ENCODE results near the gene EVX1.

EVX1 gene

GRCh38 chr7:27205325-27206280, 37.0 kb upstream of the EVX1 start:
- H3K36me3 ChIP-seq (ENCODE audit: low read length): no peaks in the 10 kb centered on the region
- H3K9me2 ChIP-seq (replicated peaks; ENCODE audit: insufficient read depth, low read length): no peaks in the 10 kb centered on the region
- no peaks in the 10 kb centered on the region for H3F3A ChIP-seq (ENCODE audit: insufficient read depth)
- H3K79me2 ChIP-seq (ENCODE audit: insufficient read depth, low read length): no peaks in the 10 kb centered on the region
- H3K9ac ChIP-seq (ENCODE audit: low read length): no peak overlapping the region
- H3K4me2 ChIP-seq (ENCODE audit: low read depth, low read length, poor library complexity, severe bottlenecking): no peak overlapping the region
- H3K9me3 ChIP-seq (ENCODE audit: insufficient read depth, low read length): no peaks in the 10 kb centered on the region
- no peaks in the 10 kb centered on the region for H4K20me1 ChIP-seq (ENCODE audit: low read depth, low read length)
- no peak overlapping the region for H3K27ac ChIP-seq (ENCODE audit: low read depth, low read length)
- H2AFZ ChIP-seq (ENCODE audit: low read depth, low read length, severe bottlenecking): no peak overlapping the region
- no peaks in the 10 kb centered on the region for H3K27me3 ChIP-seq (ENCODE audit: low read length)
- H3K4me3 ChIP-seq (ENCODE audit: insufficient read depth, low read length, poor library complexity, severe bottlenecking): no peak overlapping the region
- no peak for TF ChIP-seq CTCF (IDR thresholded peaks at IDR 0.05; ENCODE audit: insufficient read depth, low read length, poor library complexity, severe bottlenecking)
- TF ChIP-seq EZH2phosphoT487 (conservative IDR thresholded peaks at IDR 0.05; ENCODE audit: low read length): no peak

GRCh38 chr7:27207348-27207985, 35.1 kb upstream of the EVX1 start:
- Histone ChIP-seq H3K9ac (ENCODE audit: low read length) (no peak overlapping the region), H2AFZ (ENCODE audit: low read depth, low read length, severe bottlenecking) (no peak overlapping the region), H3K27ac (ENCODE audit: low read depth, low read length) (no peak overlapping the region), H3K36me3 (ENCODE audit: low read length) (no peaks in the 10 kb centered on the region), H3K9me3 (ENCODE audit: insufficient read depth, low read length) (no peaks in the 10 kb centered on the region), H3K9me2 (replicated peaks; ENCODE audit: insufficient read depth, low read length) (no peaks in the 10 kb centered on the region), H3K4me3 (ENCODE audit: insufficient read depth, low read length, poor library complexity, severe bottlenecking) (no peak overlapping the region), H3F3A (ENCODE audit: insufficient read depth) (no peaks in the 10 kb centered on the region), H3K79me2 (ENCODE audit: insufficient read depth, low read length) (no peaks in the 10 kb centered on the region), H3K27me3 (ENCODE audit: low read length) (no peaks in the 10 kb centered on the region), H4K20me1 (ENCODE audit: low read depth, low read length) (no peaks in the 10 kb centered on the region), H3K4me2 (ENCODE audit: low read depth, low read length, poor library complexity, severe bottlenecking) (no peak overlapping the region)
- TF ChIP-seq CTCF (IDR thresholded peaks at IDR 0.05; ENCODE audit: insufficient read depth, low read length, poor library complexity, severe bottlenecking): no peak
- no peak for TF ChIP-seq EZH2phosphoT487 (conservative IDR thresholded peaks at IDR 0.05; ENCODE audit: low read length)

GRCh38 chr7:27208998-27209397, 33.6 kb upstream of the EVX1 start:
- Histone ChIP-seq H3K36me3 (ENCODE audit: low read length) (no peaks in the 10 kb centered on the region), H3K27ac (ENCODE audit: low read depth, low read length) (no peak overlapping the region), H3K27me3 (ENCODE audit: low read length) (no peaks in the 10 kb centered on the region), H3F3A (ENCODE audit: insufficient read depth) (no peaks in the 10 kb centered on the region), H3K9me3 (ENCODE audit: insufficient read depth, low read length) (no peaks in the 10 kb centered on the region), H3K79me2 (ENCODE audit: insufficient read depth, low read length) (no peaks in the 10 kb centered on the region), H3K9ac (ENCODE audit: low read length) (no peak overlapping the region), H3K4me3 (ENCODE audit: insufficient read depth, low read length, poor library complexity, severe bottlenecking) (no peak overlapping the region), H3K9me2 (replicated peaks; ENCODE audit: insufficient read depth, low read length) (no peaks in the 10 kb centered on the region), H2AFZ (ENCODE audit: low read depth, low read length, severe bottlenecking) (no peak overlapping the region), H3K4me2 (ENCODE audit: low read depth, low read length, poor library complexity, severe bottlenecking) (no peak overlapping the region), H4K20me1 (ENCODE audit: low read depth, low read length) (no peaks in the 10 kb centered on the region)
- no peak for TF ChIP-seq EZH2phosphoT487 (conservative IDR thresholded peaks at IDR 0.05; ENCODE audit: low read length)
- TF ChIP-seq CTCF (IDR thresholded peaks at IDR 0.05; ENCODE audit: insufficient read depth, low read length, poor library complexity, severe bottlenecking): no peak
